Chondrocyte (in vitro differentiated cells): ENCODE results near the gene PRKCB. TPM values are rescaled to one million over a fixed set of nuclear protein-coding genes. Genes with fewer than 3 reads are reported as not detected.

Source experiments
- DNase-seq: peaks from one replicate; pipeline ENCODE4 v3.0.0; 2021; ENCODE audit warnings: mixed read lengths, low spot score
- H3K27ac Mint-ChIP-seq: one replicate; pipeline ENCODE4 v1.8.0; 2021; ENCODE audit warnings: mild to moderate bottlenecking, moderate library complexity, mixed read lengths; ENCODE audit not compliant: unreplicated experiment
- H3K27me3 Mint-ChIP-seq: 2 replicates; pipeline ENCODE4 v1.8.0; 2021; ENCODE audit warnings: low read depth, mixed read lengths
- H3K36me3 Mint-ChIP-seq: 2 replicates; pipeline ENCODE4 v1.8.0; 2021; ENCODE audit warnings: low read depth, mixed read lengths
- H3K4me1 Mint-ChIP-seq: 2 replicates; pipeline ENCODE4 v1.8.0; 2021; ENCODE audit warnings: low read depth, mild to moderate bottlenecking, mixed read lengths
- H3K4me3 Mint-ChIP-seq: one replicate; pipeline ENCODE4 v1.8.0; 2021; ENCODE audit warnings: mild to moderate bottlenecking, moderate library complexity, mixed read lengths; ENCODE audit not compliant: unreplicated experiment
- H3K9me3 Mint-ChIP-seq: 2 replicates; pipeline ENCODE4 v1.8.0; 2021; ENCODE audit warnings: low read depth, mixed read lengths
- CTCF ChIP-seq: fragments of 200-600 bp; sonication (generic); IDR thresholded peaks from 2 replicates; pipeline ENCODE4 v1.5.0; 2021; ENCODE audit warnings: antibody characterized with exemption, mild to moderate bottlenecking, moderate library complexity
- total RNA-seq: library from RNA; stranded (reverse); gene quantifications from 3 replicates; pipeline ENCODE4 v1.2.1, GENCODE V29; 2021

Gene PRKCB
- total RNA-seq, 1 donor from 2014 or later, result not detected

GRCh38 chr16:23821875-23822688, 13.7 kb upstream of the PRKCB start:
- peaks cover 5% of the 10 kb centered on the region for H3K27me3 Mint-ChIP-seq
- no peak for TF ChIP-seq CTCF
- H3K4me1 Mint-ChIP-seq, result no peaks in the 10 kb centered on the region
- H3K36me3 Mint-ChIP-seq, result no peaks in the 10 kb centered on the region
- no peak overlapping the region for H3K4me3 Mint-ChIP-seq
- H3K27ac Mint-ChIP-seq, result no peak overlapping the region
- H3K9me3 Mint-ChIP-seq, result no peaks in the 10 kb centered on the region
- DNase-seq, result no peak

GRCh38 chr16:23823475-23824384, 12.1 kb upstream of the PRKCB start:
- peaks cover 6% of the 10 kb centered on the region for H3K9me3 Mint-ChIP-seq
- peaks cover 5% of the 10 kb centered on the region for H3K27me3 Mint-ChIP-seq
- no peaks in the 10 kb centered on the region for H3K36me3 Mint-ChIP-seq
- no peak overlapping the region for H3K27ac Mint-ChIP-seq
- no peaks in the 10 kb centered on the region for H3K4me1 Mint-ChIP-seq
- no peak for DNase-seq
- H3K4me3 Mint-ChIP-seq, result no peak overlapping the region
- TF ChIP-seq CTCF, result no peak

DNA sequence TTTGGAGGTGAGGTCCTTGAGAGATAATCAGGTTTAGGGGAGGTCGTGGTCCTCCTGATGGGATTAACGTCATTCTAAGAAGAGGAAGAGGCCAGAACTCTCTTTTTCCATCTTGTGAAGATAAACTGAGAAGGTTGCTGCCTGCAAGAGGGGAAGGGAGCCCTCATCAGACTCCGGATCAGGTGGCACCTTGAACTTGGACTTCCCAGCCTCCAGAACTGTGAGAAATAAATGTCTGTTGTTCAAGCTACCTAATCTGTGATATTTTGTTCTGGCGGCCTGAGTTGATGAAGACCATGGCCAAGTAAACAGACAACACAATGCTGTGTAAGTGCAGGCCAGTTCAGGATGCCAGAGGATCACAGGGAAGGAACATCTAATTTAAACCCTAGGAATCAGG, 10.9 kb upstream of the PRKCB start:
- no peak overlapping the region for H3K4me3 Mint-ChIP-seq
- H3K27me3 Mint-ChIP-seq, result peaks cover 5% of the 10 kb centered on the region
- no peak for DNase-seq
- peaks cover 11% of the 10 kb centered on the region for H3K9me3 Mint-ChIP-seq
- no peak for TF ChIP-seq CTCF
- no peaks in the 10 kb centered on the region for H3K4me1 Mint-ChIP-seq
- no peak overlapping the region for H3K27ac Mint-ChIP-seq
- H3K36me3 Mint-ChIP-seq, result no peaks in the 10 kb centered on the region

- Mint-ChIP-seq H3K9me3 (peaks cover 26% of the 10 kb centered on the region), H3K4me1 (no peaks in the 10 kb centered on the region), H3K27ac (no peak overlapping the region), H3K27me3 (peaks cover 4% of the 10 kb centered on the region), H3K36me3 (no peaks in the 10 kb centered on the region), H3K4me3 (no peak overlapping the region)
- no peak for TF ChIP-seq CTCF
- DNase-seq, result no peak
Observed at GRCh38 chr16:23826528-23827045, 9.2 kb upstream of the PRKCB start.

DNA sequence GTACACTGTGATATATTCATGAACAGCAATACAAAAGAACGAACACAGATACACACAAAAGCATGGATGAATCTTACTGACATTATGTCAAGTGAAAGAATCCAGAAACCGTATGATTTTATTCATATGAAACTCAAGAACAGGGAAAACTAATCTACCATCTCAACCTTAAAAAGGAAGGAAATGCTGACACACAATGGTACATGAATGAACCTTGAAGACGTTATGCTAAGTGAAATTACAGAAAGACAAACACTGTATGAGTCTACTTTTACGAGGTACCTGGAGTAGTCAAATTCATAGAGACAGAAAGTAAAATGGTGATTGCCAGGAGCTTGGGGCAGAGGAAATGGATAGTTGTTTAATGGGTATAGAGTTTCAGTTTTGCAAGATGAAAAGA, 8.7 kb upstream of the PRKCB start:
- TF ChIP-seq CTCF, result no peak
- Mint-ChIP-seq H3K9me3 (peaks cover 26% of the 10 kb centered on the region), H3K36me3 (no peaks in the 10 kb centered on the region), H3K27ac (no peak overlapping the region), H3K4me1 (no peaks in the 10 kb centered on the region), H3K4me3 (no peak overlapping the region), H3K27me3 (peaks cover 4% of the 10 kb centered on the region)
- no peak for DNase-seq
